ENCODE results near the gene GTF3C1. TPM values are rescaled to one million over a fixed set of nuclear protein-coding genes. Genes with fewer than 3 reads are reported as not detected.
A peak's percentile ranks its signal among the peaks of the same experiment; 100 is the strongest.

Gene GTF3C1
- total and polyA plus RNA-seq, 2 of the 13 experiments (the other 11 are each of a cell fraction or from before 2014, with no cell fraction given), result 29.2 to 72.7 TPM

GRCh38 chr16:27579087-27579980 is 29.6 kb upstream of the GTF3C1 start (continued):
- TF ChIP-seq HMG20A (CRISPR knock-in tag; IDR thresholded peaks at IDR 0.05; ENCODE audit: borderline replicate concordance) (peak; percentile 74; the same call in 1 of the 2 replicates), CENPX (CRISPR knock-in tag; IDR thresholded peaks at IDR 0.05) (no peak), SPEN (CRISPR knock-in tag; IDR thresholded peaks at IDR 0.05; ENCODE audit: low read depth) (peak; percentile 67), CBX5 (CRISPR knock-in tag; IDR thresholded peaks at IDR 0.05; ENCODE audit: borderline replicate concordance) (peak; percentile 45; the same call in 1 of the 2 replicates), SAP130 (CRISPR knock-in tag; IDR thresholded peaks at IDR 0.05; ENCODE audit: low read depth) (peak; percentile 59; the same call in 1 of the 2 replicates), SOX5 (CRISPR knock-in tag; IDR thresholded peaks at IDR 0.05; ENCODE audit: borderline replicate concordance) (peak; percentile 73), HMG20B (CRISPR knock-in tag; conservative IDR thresholded peaks at IDR 0.05) (peak; percentile 81; the same call in 1 of the 2 replicates), JUNB (CRISPR knock-in tag; IDR thresholded peaks at IDR 0.05; ENCODE audit: borderline replicate concordance) (no peak), MAFK (conservative IDR thresholded peaks at IDR 0.05 in 1 of 2, IDR thresholded peaks at IDR 0.05 in 1 of 2; ENCODE audit: low read length in 2 of 2) (no peak), SRY (CRISPR knock-in tag; IDR thresholded peaks at IDR 0.05) (no peak), ZNF609 (CRISPR knock-in tag; IDR thresholded peaks at IDR 0.05; ENCODE audit: borderline replicate concordance) (peak; percentile 83), HOXA3 (CRISPR knock-in tag; IDR thresholded peaks at IDR 0.05) (peak; percentile 72), ZNF292 (CRISPR knock-in tag; IDR thresholded peaks at IDR 0.05; ENCODE audit: borderline replicate concordance, low read depth) (peak; percentile 44; the same call in 1 of the 2 replicates), ZNF75D (CRISPR knock-in tag; IDR thresholded peaks at IDR 0.05; ENCODE audit: borderline replicate concordance) (no peak), ATF7-NPFF (CRISPR knock-in tag; IDR thresholded peaks at IDR 0.05; ENCODE audit: low read depth) (0 out of 2 replicates have a peak, but pooled peaks have one; percentile 44), MIER2 (CRISPR knock-in tag; IDR thresholded peaks at IDR 0.05) (no peak), NR2F2 (IDR thresholded peaks at IDR 0.05; ENCODE audit: borderline replicate concordance, low read depth) (peak; percentile 75; the same call in 1 of the 2 replicates), ZNF781 (CRISPR knock-in tag; IDR thresholded peaks at IDR 0.05; ENCODE audit: borderline replicate concordance, not compliant biosample characterization) (peak; percentile 61)
- TF ChIP-seq, protein P1, sequence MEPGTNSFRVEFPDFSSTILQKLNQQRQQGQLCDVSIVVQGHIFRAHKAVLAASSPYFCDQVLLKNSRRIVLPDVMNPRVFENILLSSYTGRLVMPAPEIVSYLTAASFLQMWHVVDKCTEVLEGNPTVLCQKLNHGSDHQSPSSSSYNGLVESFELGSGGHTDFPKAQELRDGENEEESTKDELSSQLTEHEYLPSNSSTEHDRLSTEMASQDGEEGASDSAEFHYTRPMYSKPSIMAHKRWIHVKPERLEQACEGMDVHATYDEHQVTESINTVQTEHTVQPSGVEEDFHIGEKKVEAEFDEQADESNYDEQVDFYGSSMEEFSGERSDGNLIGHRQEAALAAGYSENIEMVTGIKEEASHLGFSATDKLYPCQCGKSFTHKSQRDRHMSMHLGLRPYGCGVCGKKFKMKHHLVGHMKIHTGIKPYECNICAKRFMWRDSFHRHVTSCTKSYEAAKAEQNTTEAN (CRISPR knock-in tag; conservative IDR thresholded peaks at IDR 0.05), result 0 out of 2 replicates have a peak, but pooled peaks have one; percentile 25
- TF ChIP-seq, protein P2, sequence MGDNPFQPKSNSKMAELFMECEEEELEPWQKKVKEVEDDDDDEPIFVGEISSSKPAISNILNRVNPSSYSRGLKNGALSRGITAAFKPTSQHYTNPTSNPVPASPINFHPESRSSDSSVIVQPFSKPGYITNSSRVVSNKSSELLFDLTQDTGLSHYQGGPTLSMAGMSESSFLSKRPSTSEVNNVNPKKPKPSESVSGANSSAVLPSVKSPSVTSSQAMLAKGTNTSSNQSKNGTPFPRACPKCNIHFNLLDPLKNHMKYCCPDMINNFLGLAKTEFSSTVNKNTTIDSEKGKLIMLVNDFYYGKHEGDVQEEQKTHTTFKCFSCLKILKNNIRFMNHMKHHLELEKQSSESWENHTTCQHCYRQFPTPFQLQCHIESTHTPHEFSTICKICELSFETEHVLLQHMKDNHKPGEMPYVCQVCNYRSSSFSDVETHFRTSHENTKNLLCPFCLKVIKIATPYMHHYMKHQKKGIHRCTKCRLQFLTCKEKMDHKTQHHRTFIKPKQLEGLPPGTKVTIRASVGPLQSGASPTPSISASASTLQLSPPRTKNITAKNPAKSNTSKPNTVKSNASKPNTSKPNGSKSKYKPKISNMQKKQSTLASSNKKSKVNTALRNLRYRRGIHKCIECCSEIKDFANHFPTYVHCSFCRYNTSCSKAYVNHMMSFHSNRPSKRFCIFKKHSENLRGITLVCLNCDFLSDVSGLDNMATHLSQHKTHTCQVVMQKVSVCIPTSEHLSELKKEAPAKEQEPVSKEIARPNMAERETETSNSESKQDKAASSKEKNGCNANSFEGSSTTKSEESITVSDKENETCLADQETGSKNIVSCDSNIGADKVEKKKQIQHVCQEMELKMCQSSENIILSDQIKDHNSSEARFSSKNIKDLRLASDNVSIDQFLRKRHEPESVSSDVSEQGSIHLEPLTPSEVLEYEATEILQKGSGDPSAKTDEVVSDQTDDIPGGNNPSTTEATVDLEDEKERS (CRISPR knock-in tag; IDR thresholded peaks at IDR 0.05), result no peak

All from HepG2 (cell line).